Duodenal mucosa (tissue), 2 donors: ENCODE data around the gene POLR2F.
"Not testable (repeated sequence)": the region's sequence is repeated elsewhere in the genome, so short reads cannot be mapped to it uniquely, and the experiment has no call there.

Experiments
- H3K27ac ChIP-seq: one replicate; pipeline ENCODE4 v1.7.0; 2013; ENCODE audit warnings: low read depth, low read length
- H3K27me3 ChIP-seq, 2 donors: one replicate each; pipeline ENCODE4 v1.7.0; 2013; ENCODE audit warnings: low read length in 2 of 2, control low read depth in 1 of 2; ENCODE audit not compliant: insufficient read depth in 2 of 2, control insufficient read depth in 1 of 2
- H3K36me3 ChIP-seq, 2 donors: one replicate each; pipeline ENCODE4 v1.7.0; 2013; ENCODE audit warnings: low read length in 2 of 2, control low read depth in 1 of 2; ENCODE audit not compliant: insufficient read depth in 2 of 2, control insufficient read depth in 1 of 2
- H3K4me1 ChIP-seq, 2 donors: one replicate each; pipeline ENCODE4 v1.7.0; 2013; ENCODE audit warnings: low read length in 2 of 2, control low read depth in 1 of 2; ENCODE audit not compliant: insufficient read depth in 2 of 2, control insufficient read depth in 1 of 2
- H3K4me3 ChIP-seq, 2 donors: one replicate each; pipeline ENCODE4 v1.7.0; 2013; ENCODE audit warnings: low read length in 2 of 2, low read depth in 1 of 2
- H3K9ac ChIP-seq, 2 donors: one replicate each; pipeline ENCODE4 v1.7.0; 2013; ENCODE audit warnings: low read length in 2 of 2, low read depth in 1 of 2
- H3K9me3 ChIP-seq, 2 donors: one replicate each; pipeline ENCODE4 v1.7.0; 2013; ENCODE audit warnings: low read length in 2 of 2, control low read depth in 1 of 2; ENCODE audit not compliant: control insufficient read depth in 1 of 2

The POLR2F gene

DNA sequence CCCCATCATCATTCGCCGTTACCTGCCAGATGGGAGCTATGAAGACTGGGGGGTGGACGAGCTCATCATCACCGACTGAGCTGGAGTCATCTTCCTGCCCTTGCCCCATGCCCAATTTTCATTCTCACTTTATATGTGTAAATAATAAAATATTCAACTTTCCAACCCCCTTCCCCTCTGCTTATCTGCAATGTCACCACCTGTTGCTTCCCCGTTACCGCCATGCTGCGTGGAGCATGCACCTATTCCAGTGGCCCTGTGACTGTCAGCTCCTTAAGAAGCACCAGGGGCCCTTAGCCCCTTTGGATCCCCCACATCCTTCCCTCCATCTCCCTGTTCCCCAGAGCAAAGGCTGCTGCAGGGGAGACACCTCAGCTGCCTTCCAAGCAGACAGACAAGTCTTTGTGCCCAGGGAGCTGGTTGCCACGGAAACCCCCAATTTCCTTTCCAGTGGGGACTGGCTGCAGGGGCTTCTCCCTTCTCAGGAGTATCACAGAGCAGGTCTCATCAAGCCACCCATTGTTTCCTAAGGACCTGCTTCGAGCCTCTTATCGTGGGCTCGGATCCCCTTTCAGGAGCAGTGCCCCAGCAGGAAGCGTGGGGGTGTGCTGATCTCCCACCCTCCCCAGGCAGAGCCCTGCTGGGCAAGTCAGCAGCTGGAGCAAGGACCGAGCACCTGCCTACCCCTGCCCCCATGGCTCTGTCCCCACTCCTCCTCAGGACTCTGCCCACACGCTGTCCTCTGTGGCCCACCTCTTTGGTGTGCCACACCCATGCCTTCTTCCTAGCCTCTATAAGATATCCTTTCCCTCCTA, 14.3 kb downstream of the POLR2F start:
- H3K9me3 ChIP-seq: no peaks in the 10 kb centered on the region
- no peak overlapping the region for H3K4me3 ChIP-seq
- peaks cover 17 to 35% of the 10 kb centered on the region in 2 donors for H3K36me3 ChIP-seq
- no peak overlapping the region for H3K27ac ChIP-seq
- H3K27me3 ChIP-seq: no peaks in the 10 kb centered on the region
- H3K4me1 ChIP-seq: no peaks in the 10 kb centered on the region
- no peak overlapping the region for H3K9ac ChIP-seq

DNA sequence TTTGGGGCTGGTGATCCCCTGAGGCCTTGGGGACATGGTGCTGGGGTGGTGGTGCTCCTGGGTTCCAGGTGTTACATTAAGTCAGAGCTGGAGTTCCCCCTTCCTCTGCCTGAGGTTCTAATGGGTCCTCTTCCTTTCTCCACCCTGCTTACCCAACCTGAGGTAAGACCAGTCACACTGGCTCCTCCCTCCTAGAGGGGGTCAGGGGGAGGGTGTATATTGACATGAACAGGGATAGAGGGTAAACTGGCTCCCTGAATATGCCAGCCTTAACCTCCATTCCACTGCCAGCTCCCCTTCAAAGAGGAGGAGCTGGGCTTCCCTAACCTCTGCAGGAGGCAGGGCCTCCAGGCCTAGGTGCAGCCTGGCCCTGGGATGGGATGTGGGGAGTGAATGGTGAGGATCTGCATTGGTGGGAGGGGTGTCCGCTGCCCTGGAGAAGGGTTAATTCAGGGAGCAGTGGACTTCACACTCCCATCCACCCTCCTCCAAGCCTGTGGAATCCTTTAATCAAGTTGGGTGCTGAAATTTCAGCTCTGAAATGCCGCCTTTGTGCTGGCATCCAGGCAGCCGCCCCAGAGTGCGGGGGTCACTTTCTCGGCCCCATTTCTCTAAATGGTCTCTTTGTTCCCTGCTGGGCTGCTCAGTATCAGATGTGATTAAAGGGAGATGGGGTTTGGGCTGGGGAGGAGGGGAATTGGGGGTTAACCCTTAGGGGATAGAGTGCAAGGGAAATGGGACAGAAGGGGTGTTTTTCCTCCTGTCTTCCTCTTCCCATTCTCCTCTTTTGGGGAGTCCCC, 15.2 kb downstream of the POLR2F start:
- Histone ChIP-seq H3K9ac (no peak overlapping the region), H3K4me3 (no peak overlapping the region), H3K27me3 (no peaks in the 10 kb centered on the region), H3K27ac (no peak overlapping the region), H3K4me1 (no peaks in the 10 kb centered on the region), H3K9me3 (no peaks in the 10 kb centered on the region), H3K36me3 (peaks cover 13 to 32% of the 10 kb centered on the region in 2 donors)

- H3K9ac ChIP-seq: no peak overlapping the region
- H3K27ac ChIP-seq: no peak overlapping the region
Observed at GRCh38 chr22:37970864-37971263, 17.4 kb downstream of the POLR2F start.

DNA sequence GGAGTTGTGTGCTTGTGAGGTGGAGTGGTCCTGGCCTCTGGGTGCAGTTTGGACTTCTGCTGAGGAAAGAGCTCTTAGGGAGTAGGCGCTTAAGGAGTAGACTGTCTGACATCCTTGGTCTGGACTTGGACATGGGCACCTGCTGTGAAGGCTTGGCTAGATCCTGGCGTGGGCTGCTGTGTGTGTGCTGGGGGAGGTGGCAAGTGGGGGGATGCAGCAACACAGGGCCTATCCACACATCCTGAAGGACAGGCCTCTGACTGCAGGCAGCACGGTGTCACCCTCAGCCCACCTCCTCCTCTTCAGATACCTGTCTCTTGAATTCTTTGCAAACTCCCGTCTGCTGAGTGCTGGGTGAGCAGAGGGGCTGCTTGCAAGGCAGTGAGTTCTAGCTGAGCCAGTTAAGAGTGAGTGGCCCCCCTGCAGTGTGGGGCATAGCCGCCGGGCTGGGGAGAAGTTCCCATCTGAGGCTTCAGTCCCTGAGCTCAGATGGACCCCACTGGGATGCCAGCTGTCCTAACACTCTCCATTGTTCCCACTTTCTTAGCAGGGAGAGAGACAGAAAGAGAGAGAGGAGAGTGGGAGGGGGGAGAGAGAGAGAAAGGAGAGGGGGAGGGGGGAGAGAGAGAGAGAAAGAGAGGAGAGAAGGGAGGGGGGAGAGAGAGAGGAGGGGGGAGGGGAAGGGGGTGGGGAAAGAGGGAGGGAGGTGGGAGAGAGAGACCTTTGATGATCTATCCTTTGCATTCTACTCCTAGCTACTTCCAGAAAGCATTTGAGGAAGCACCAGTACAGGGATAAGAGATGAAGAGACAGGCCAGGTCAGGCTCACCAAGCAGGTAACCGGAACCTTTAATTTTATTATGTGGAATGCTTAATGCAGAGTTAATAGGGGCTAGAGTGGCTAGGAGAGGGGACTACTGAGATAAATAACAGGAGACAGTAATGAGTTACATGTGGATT, 18.3 kb downstream of the POLR2F start:
- H3K36me3 ChIP-seq: peaks cover 9 to 22% of the 10 kb centered on the region in 2 donors
- no peak overlapping the region for H3K9ac ChIP-seq
- H3K27ac ChIP-seq: no peak overlapping the region
- H3K4me1 ChIP-seq: no peaks in the 10 kb centered on the region
- H3K4me3 ChIP-seq: no peak overlapping the region
- no peaks in the 10 kb centered on the region for H3K9me3 ChIP-seq
- no peaks in the 10 kb centered on the region for H3K27me3 ChIP-seq

More at GRCh38 chr22:37970864-37971263, 17.4 kb downstream of the POLR2F start:
- no peaks in the 10 kb centered on the region for H3K4me1 ChIP-seq
- H3K36me3 ChIP-seq: peaks cover 12 to 29% of the 10 kb centered on the region in 2 donors
- H3K4me3 ChIP-seq: no peak overlapping the region
- no peaks in the 10 kb centered on the region for H3K9me3 ChIP-seq
- H3K27me3 ChIP-seq: no peaks in the 10 kb centered on the region

DNA sequence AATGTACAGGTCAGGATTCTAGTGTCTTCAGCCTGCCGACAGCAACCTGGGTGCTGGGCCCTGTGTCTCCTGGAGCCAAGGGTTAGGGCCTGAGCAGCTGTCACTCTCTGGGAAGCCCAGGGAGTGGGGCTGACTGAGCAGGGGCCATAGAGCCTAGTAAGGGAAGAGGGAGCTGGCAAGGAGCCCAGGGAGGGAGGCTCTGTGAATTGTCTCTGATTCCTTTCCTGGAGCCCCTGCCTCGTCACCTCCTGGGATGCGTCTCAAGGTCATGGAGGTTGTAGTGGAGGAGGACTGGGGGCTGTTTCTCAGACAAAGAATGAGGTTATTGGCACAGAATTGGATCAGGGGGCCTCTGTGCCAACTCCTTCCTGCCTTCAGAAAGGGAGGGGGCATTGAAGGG, 19.0 kb downstream of the POLR2F start:
- H3K9ac ChIP-seq: no peak overlapping the region
- peaks cover 2 to 14% of the 10 kb centered on the region in 2 donors for H3K36me3 ChIP-seq
- H3K27ac ChIP-seq: no peak overlapping the region
- no peaks in the 10 kb centered on the region for H3K4me1 ChIP-seq
- no peak overlapping the region for H3K4me3 ChIP-seq
- no peaks in the 10 kb centered on the region for H3K9me3 ChIP-seq
- H3K27me3 ChIP-seq: no peaks in the 10 kb centered on the region

- H3K9me3 ChIP-seq: no peaks in the 10 kb centered on the region
- H3K9ac ChIP-seq: no peak overlapping the region
- H3K36me3 ChIP-seq: peaks cover 2 to 4% of the 10 kb centered on the region in 2 donors
- H3K27ac ChIP-seq: no peak overlapping the region
- no peaks in the 10 kb centered on the region for H3K4me1 ChIP-seq
- H3K27me3 ChIP-seq: no peaks in the 10 kb centered on the region
- no peak overlapping the region for H3K4me3 ChIP-seq
Observed at GRCh38 chr22:37973271-37974170, 20.0 kb downstream of the POLR2F start.

- Histone ChIP-seq H3K27ac (no peak overlapping the region), H3K4me3 (no peak overlapping the region), H3K27me3 (no peaks in the 10 kb centered on the region), H3K4me1 (peaks cover 0 to under 1% of the 10 kb centered on the region in 2 donors), H3K9me3 (no peaks in the 10 kb centered on the region), H3K9ac (no peak overlapping the region), H3K36me3 (peaks cover 0 to 2% of the 10 kb centered on the region in 2 donors)
Observed at GRCh38 chr22:37975153-37975552, 21.7 kb downstream of the POLR2F start.

DNA sequence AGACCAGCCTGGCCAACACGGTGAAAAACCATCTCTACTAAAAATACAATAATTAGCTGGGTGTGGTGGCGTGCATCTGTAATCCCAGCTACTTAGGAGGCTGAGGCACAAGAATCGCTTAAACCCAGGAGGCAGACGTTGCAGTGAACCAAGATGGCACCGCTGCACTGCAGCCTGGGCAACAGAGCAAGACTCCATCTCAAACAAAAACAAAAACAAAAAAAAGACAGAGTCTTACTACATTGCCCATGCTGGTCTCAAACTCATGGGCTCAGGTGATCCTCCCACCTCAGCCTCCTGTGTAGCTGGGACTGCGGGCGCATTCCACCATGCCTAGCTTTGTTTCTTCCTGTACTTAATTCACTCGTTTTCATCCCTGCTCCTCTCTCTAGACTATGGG, 22.5 kb downstream of the POLR2F start:
- H3K4me3 ChIP-seq, H3K27ac ChIP-seq, H3K4me1 ChIP-seq, H3K9ac ChIP-seq, H3K27me3 ChIP-seq, H3K9me3 ChIP-seq, H3K36me3 ChIP-seq: not testable (repeated sequence)

- Histone ChIP-seq H3K36me3 (peaks cover 0 to 2% of the 10 kb centered on the region in 2 donors), H3K4me1 (peaks cover 13 to 14% of the 10 kb centered on the region in 2 donors)
Observed at GRCh38 chr22:37976547-37976946, 23.0 kb downstream of the POLR2F start.

More at GRCh38 chr22:37976547-37976946, 23.0 kb downstream of the POLR2F start:
- Histone ChIP-seq H3K9me3 (no peaks in the 10 kb centered on the region), H3K27ac (no peak overlapping the region), H3K27me3 (no peaks in the 10 kb centered on the region), H3K9ac (no peak overlapping the region), H3K4me3 (no peak overlapping the region)
